Measurements from ENCODE around the gene TCF3. TPM values are rescaled to one million over a fixed set of nuclear protein-coding genes. Genes with fewer than 3 reads are reported as not detected.

The TCF3 gene
- total RNA-seq, 1 donor from 2014 or later = 44.4 TPM

- no peak overlapping the region for H3K9ac ChIP-seq (ENCODE audit: low read depth in 1 of 3, low read length in 3 of 3)
- H3K4me3 ChIP-seq (ENCODE audit: low read length in 3 of 3) = no peak overlapping the region
- no peaks in the 10 kb centered on the region for H3K9me3 ChIP-seq (ENCODE audit: control insufficient read depth in 3 of 3, low read length in 3 of 3)
- H3K36me3 ChIP-seq (ENCODE audit: control insufficient read depth in 3 of 3, insufficient read depth in 3 of 3, low read length in 3 of 3) = peaks cover 0 to 13% (median 7%) of the 10 kb centered on the region in 3 donors
- H3K27me3 ChIP-seq (ENCODE audit: control insufficient read depth in 3 of 3, insufficient read depth in 3 of 3, low read length in 3 of 3) = no peaks in the 10 kb centered on the region
- H3K27ac ChIP-seq (ENCODE audit: low read depth, low read length) = no peak overlapping the region
- H3K4me1 ChIP-seq (ENCODE audit: control insufficient read depth in 3 of 3, insufficient read depth in 3 of 3, low read length in 3 of 3) = no peaks in the 10 kb centered on the region
Observed at GRCh38 chr19:1631557-1632100, 20.8 kb downstream of the TCF3 start.

GRCh38 chr19:1630811-1631210 is 21.6 kb downstream of the TCF3 start:
- no peaks in the 10 kb centered on the region for H3K9me3 ChIP-seq (ENCODE audit: control insufficient read depth in 3 of 3, low read length in 3 of 3)
- H3K4me1 ChIP-seq (ENCODE audit: control insufficient read depth in 3 of 3, insufficient read depth in 3 of 3, low read length in 3 of 3) = no peaks in the 10 kb centered on the region
- H3K36me3 ChIP-seq (ENCODE audit: control insufficient read depth in 3 of 3, insufficient read depth in 3 of 3, low read length in 3 of 3) = peaks cover 0 to 13% (median 4%) of the 10 kb centered on the region in 3 donors
- no peak overlapping the region for H3K27ac ChIP-seq (ENCODE audit: low read depth, low read length)
- no peak overlapping the region for H3K9ac ChIP-seq (ENCODE audit: low read depth in 1 of 3, low read length in 3 of 3)
- no peaks in the 10 kb centered on the region for H3K27me3 ChIP-seq (ENCODE audit: control insufficient read depth in 3 of 3, insufficient read depth in 3 of 3, low read length in 3 of 3)
- H3K4me3 ChIP-seq (ENCODE audit: low read length in 3 of 3) = no peak overlapping the region

GRCh38 chr19:1630012-1630411 is 22.4 kb downstream of the TCF3 start:
- Histone ChIP-seq H3K4me1 (ENCODE audit: control insufficient read depth in 3 of 3, insufficient read depth in 3 of 3, low read length in 3 of 3) (no peaks in the 10 kb centered on the region), H3K9me3 (ENCODE audit: control insufficient read depth in 3 of 3, low read length in 3 of 3) (no peaks in the 10 kb centered on the region), H3K36me3 (ENCODE audit: control insufficient read depth in 3 of 3, insufficient read depth in 3 of 3, low read length in 3 of 3) (peaks cover 0 to 11% (median 4%) of the 10 kb centered on the region in 3 donors), H3K9ac (ENCODE audit: low read depth in 1 of 3, low read length in 3 of 3) (no peak overlapping the region), H3K4me3 (ENCODE audit: low read length in 3 of 3) (no peak overlapping the region), H3K27ac (ENCODE audit: low read depth, low read length) (no peak overlapping the region), H3K27me3 (ENCODE audit: control insufficient read depth in 3 of 3, insufficient read depth in 3 of 3, low read length in 3 of 3) (no peaks in the 10 kb centered on the region)

GRCh38 chr19:1629256-1629808 is 23.1 kb downstream of the TCF3 start:
- H3K4me3 ChIP-seq (ENCODE audit: low read length in 3 of 3) = no peak overlapping the region

GRCh38 chr19:1627194-1627593 is 25.2 kb downstream of the TCF3 start:
- Histone ChIP-seq H3K36me3 (ENCODE audit: control insufficient read depth in 3 of 3, insufficient read depth in 3 of 3, low read length in 3 of 3) (peaks cover 0 to 12% (median 9%) of the 10 kb centered on the region in 3 donors), H3K9me3 (ENCODE audit: control insufficient read depth in 3 of 3, low read length in 3 of 3) (no peaks in the 10 kb centered on the region), H3K27me3 (ENCODE audit: control insufficient read depth in 3 of 3, insufficient read depth in 3 of 3, low read length in 3 of 3) (no peaks in the 10 kb centered on the region), H3K9ac (ENCODE audit: low read depth in 1 of 3, low read length in 3 of 3) (no peak overlapping the region), H3K4me3 (ENCODE audit: low read length in 3 of 3) (no peak overlapping the region), H3K27ac (ENCODE audit: low read depth, low read length) (no peak overlapping the region), H3K4me1 (ENCODE audit: control insufficient read depth in 3 of 3, insufficient read depth in 3 of 3, low read length in 3 of 3) (no peaks in the 10 kb centered on the region)

More at GRCh38 chr19:1629256-1629808, 23.1 kb downstream of the TCF3 start:
- no peaks in the 10 kb centered on the region for H3K4me1 ChIP-seq (ENCODE audit: control insufficient read depth in 3 of 3, insufficient read depth in 3 of 3, low read length in 3 of 3)
- H3K9me3 ChIP-seq (ENCODE audit: control insufficient read depth in 3 of 3, low read length in 3 of 3) = no peaks in the 10 kb centered on the region
- H3K27me3 ChIP-seq (ENCODE audit: control insufficient read depth in 3 of 3, insufficient read depth in 3 of 3, low read length in 3 of 3) = no peaks in the 10 kb centered on the region
- H3K9ac ChIP-seq (ENCODE audit: low read depth in 1 of 3, low read length in 3 of 3) = no peak overlapping the region
- peaks cover 0 to 8% (median 4%) of the 10 kb centered on the region in 3 donors for H3K36me3 ChIP-seq (ENCODE audit: control insufficient read depth in 3 of 3, insufficient read depth in 3 of 3, low read length in 3 of 3)
- H3K27ac ChIP-seq (ENCODE audit: low read depth, low read length) = no peak overlapping the region

- Histone ChIP-seq H3K9ac (ENCODE audit: low read depth in 1 of 3, low read length in 3 of 3) (no peak overlapping the region), H3K4me1 (ENCODE audit: control insufficient read depth in 3 of 3, insufficient read depth in 3 of 3, low read length in 3 of 3) (no peaks in the 10 kb centered on the region), H3K27ac (ENCODE audit: low read depth, low read length) (no peak overlapping the region), H3K4me3 (ENCODE audit: low read length in 3 of 3) (no peak overlapping the region), H3K36me3 (ENCODE audit: control insufficient read depth in 3 of 3, insufficient read depth in 3 of 3, low read length in 3 of 3) (peaks cover 0 to 9% (median 6%) of the 10 kb centered on the region in 3 donors), H3K27me3 (ENCODE audit: control insufficient read depth in 3 of 3, insufficient read depth in 3 of 3, low read length in 3 of 3) (no peaks in the 10 kb centered on the region), H3K9me3 (ENCODE audit: control insufficient read depth in 3 of 3, low read length in 3 of 3) (no peaks in the 10 kb centered on the region)
Observed at GRCh38 chr19:1626417-1627010, 25.9 kb downstream of the TCF3 start.

GRCh38 chr19:1624458-1624857 is 28.0 kb downstream of the TCF3 start:
- Histone ChIP-seq H3K9me3 (ENCODE audit: control insufficient read depth in 3 of 3, low read length in 3 of 3) (no peaks in the 10 kb centered on the region), H3K4me1 (ENCODE audit: control insufficient read depth in 3 of 3, insufficient read depth in 3 of 3, low read length in 3 of 3) (no peaks in the 10 kb centered on the region), H3K36me3 (ENCODE audit: control insufficient read depth in 3 of 3, insufficient read depth in 3 of 3, low read length in 3 of 3) (peaks cover 3 to 16% (median 9%) of the 10 kb centered on the region in 3 donors), H3K27me3 (ENCODE audit: control insufficient read depth in 3 of 3, insufficient read depth in 3 of 3, low read length in 3 of 3) (no peaks in the 10 kb centered on the region), H3K9ac (ENCODE audit: low read depth in 1 of 3, low read length in 3 of 3) (no peak overlapping the region), H3K4me3 (ENCODE audit: low read length in 3 of 3) (no peak overlapping the region), H3K27ac (ENCODE audit: low read depth, low read length) (no peak overlapping the region)

- peaks cover 3 to 16% (median 11%) of the 10 kb centered on the region in 3 donors for H3K36me3 ChIP-seq (ENCODE audit: control insufficient read depth in 3 of 3, insufficient read depth in 3 of 3, low read length in 3 of 3)
Observed at GRCh38 chr19:1622541-1622940, 29.9 kb downstream of the TCF3 start.

GRCh38 chr19:1622007-1622406 is 30.4 kb downstream of the TCF3 start:
- no peaks in the 10 kb centered on the region for H3K27me3 ChIP-seq (ENCODE audit: control insufficient read depth in 3 of 3, insufficient read depth in 3 of 3, low read length in 3 of 3)
- H3K4me3 ChIP-seq (ENCODE audit: low read length in 3 of 3) = no peak overlapping the region
- H3K9ac ChIP-seq (ENCODE audit: low read depth in 1 of 3, low read length in 3 of 3) = no peak overlapping the region
- H3K36me3 ChIP-seq (ENCODE audit: control insufficient read depth in 3 of 3, insufficient read depth in 3 of 3, low read length in 3 of 3) = peaks cover 3 to 17% (median 11%) of the 10 kb centered on the region in 3 donors
- H3K9me3 ChIP-seq (ENCODE audit: control insufficient read depth in 3 of 3, low read length in 3 of 3) = no peaks in the 10 kb centered on the region
- no peak overlapping the region for H3K27ac ChIP-seq (ENCODE audit: low read depth, low read length)
- no peaks in the 10 kb centered on the region for H3K4me1 ChIP-seq (ENCODE audit: control insufficient read depth in 3 of 3, insufficient read depth in 3 of 3, low read length in 3 of 3)

More at GRCh38 chr19:1622541-1622940, 29.9 kb downstream of the TCF3 start:
- no peaks in the 10 kb centered on the region for H3K27me3 ChIP-seq (ENCODE audit: control insufficient read depth in 3 of 3, insufficient read depth in 3 of 3, low read length in 3 of 3)
- H3K27ac ChIP-seq (ENCODE audit: low read depth, low read length) = no peak overlapping the region
- H3K9me3 ChIP-seq (ENCODE audit: control insufficient read depth in 3 of 3, low read length in 3 of 3) = no peaks in the 10 kb centered on the region
- no peaks in the 10 kb centered on the region for H3K4me1 ChIP-seq (ENCODE audit: control insufficient read depth in 3 of 3, insufficient read depth in 3 of 3, low read length in 3 of 3)
- no peak overlapping the region for H3K4me3 ChIP-seq (ENCODE audit: low read length in 3 of 3)
- H3K9ac ChIP-seq (ENCODE audit: low read depth in 1 of 3, low read length in 3 of 3) = no peak overlapping the region

- Histone ChIP-seq H3K4me3 (ENCODE audit: low read length in 3 of 3) (no peak overlapping the region), H3K9me3 (ENCODE audit: control insufficient read depth in 3 of 3, low read length in 3 of 3) (no peaks in the 10 kb centered on the region), H3K27ac (ENCODE audit: low read depth, low read length) (no peak overlapping the region), H3K9ac (ENCODE audit: low read depth in 1 of 3, low read length in 3 of 3) (no peak overlapping the region), H3K4me1 (ENCODE audit: control insufficient read depth in 3 of 3, insufficient read depth in 3 of 3, low read length in 3 of 3) (no peaks in the 10 kb centered on the region), H3K36me3 (ENCODE audit: control insufficient read depth in 3 of 3, insufficient read depth in 3 of 3, low read length in 3 of 3) (peaks cover 3 to 19% (median 11%) of the 10 kb centered on the region in 3 donors), H3K27me3 (ENCODE audit: control insufficient read depth in 3 of 3, insufficient read depth in 3 of 3, low read length in 3 of 3) (no peaks in the 10 kb centered on the region)
Observed at GRCh38 chr19:1621574-1621973, 30.8 kb downstream of the TCF3 start.

All from skeletal muscle tissue (tissue), 4 donors.